Activated gamma-delta T cell treated with Interleukin-2 at 50 U/mL for 16 hours (primary cell): ENCODE data around the gene LPP.

Source experiments
- DNase-seq: peaks from one replicate; pipeline ENCODE4 v3.0.0-alpha.2; 2020

The LPP gene

DNA sequence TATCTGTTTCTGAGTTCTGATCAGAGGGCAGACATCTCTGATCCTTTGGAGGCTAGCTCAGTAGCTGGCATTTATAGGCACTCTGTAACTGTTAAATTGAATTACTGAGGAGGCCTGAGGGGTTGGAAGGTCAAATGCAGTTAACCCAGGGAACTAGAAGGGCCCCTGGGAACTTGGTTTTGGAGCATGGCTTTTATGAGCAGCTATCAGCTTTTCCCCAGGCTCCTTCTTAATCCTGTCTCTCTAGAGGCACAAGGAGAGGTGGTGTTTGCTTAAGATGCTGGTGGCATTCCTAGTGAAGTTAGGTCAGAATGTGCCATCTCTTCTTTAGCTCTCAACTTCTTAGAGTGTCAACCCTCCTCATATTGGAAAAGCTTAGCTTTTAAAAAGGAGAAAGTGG is 128.9 kb downstream of the LPP start:
- DNase-seq = no peak

DNA sequence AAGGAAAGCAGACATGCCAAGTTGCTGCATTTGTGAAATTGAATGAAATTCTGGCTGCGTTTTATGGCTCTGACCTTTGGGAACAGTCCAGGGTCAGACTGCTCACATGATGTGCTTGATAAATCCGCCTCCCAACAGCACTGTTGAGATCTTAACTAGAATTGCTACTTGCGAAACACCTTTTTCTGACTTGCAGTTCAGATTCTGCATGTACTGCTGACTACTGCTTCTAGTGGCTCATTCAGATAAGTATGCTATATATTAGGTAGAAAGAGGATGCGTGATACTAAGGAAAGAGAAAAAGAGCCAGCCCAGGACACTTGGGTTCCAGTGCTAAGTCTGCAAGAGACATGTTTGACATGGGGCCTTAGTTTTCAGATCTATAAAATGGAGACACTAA is 129.4 kb downstream of the LPP start:
- no peak for DNase-seq

DNA sequence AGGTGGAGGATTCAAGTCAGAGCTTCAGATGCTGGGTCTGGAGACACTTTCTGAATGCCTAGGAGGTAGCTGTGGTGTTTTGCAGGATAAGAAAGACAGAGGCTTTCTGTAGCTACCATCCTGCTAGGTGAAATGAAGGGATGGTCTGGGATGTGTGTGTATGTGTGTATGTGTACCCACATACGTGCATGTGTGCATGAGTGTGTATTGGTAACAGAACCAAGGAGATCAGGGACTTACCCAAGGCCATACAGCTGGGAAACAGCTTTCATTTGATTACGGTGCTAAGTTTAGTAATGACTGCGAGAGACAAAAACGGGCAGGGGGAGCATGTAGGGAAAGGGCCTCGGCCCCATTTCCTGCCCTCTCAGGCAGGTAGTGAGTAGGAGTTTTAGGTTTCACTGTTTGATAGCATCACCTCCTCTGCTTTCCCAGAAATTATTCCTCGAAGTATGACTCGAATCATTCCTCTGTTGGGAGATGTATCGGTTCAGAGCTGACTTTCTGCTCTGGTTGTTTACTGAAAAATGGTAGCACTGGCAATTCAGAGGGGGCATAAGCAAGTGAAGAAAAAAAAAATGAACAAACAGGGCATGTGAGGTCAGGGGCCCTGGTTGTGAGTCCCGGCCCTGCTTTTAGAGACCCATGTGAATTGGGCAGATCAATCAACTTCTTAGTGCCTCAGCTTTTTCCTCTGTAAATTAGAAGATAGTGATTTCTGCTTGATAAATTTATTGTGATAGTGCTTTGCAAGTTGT is 130.7 kb downstream of the LPP start:
- no peak for DNase-seq

DNA sequence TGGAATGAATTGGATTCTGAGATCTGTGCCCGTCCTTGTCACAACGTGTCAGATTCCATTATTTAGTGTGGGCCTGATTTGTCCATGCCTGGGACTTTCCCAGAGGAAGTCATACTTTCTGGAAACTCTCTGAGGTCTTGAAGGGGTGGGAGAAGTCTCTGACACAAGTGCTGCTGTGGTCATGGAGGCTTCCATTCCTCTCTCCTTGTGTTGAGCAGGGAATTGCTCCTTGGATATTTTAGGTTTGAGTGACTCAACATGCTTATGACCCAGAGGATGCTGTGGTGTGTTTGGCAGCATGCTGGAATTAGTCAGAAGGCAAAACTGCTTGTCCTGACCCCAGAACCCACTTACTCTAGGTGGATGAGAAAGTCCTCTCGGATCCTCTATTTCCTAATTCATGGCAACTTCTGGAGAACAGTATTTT is 132.1 kb downstream of the LPP start:
- no peak for DNase-seq

DNA sequence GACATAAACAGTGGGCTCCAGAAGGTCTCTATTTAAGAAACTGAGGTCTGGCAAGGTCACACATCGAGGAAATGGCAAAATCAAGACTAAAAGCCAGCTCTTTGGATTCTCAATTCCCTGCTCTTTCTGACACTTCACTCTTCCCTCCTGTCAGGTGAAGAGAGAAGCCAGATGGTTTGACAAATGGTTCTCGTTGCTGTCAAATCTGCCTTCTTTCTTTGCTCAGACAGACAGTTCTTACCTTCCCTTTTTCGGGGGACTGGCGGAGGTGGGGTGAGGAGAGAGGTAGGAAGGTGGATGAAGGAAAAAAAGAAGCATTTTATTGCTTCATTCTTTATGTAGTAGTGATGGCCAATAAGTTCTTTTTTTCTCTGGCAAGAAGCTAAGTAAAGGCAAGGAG is 133.4 kb downstream of the LPP start:
- DNase-seq = no peak

DNA sequence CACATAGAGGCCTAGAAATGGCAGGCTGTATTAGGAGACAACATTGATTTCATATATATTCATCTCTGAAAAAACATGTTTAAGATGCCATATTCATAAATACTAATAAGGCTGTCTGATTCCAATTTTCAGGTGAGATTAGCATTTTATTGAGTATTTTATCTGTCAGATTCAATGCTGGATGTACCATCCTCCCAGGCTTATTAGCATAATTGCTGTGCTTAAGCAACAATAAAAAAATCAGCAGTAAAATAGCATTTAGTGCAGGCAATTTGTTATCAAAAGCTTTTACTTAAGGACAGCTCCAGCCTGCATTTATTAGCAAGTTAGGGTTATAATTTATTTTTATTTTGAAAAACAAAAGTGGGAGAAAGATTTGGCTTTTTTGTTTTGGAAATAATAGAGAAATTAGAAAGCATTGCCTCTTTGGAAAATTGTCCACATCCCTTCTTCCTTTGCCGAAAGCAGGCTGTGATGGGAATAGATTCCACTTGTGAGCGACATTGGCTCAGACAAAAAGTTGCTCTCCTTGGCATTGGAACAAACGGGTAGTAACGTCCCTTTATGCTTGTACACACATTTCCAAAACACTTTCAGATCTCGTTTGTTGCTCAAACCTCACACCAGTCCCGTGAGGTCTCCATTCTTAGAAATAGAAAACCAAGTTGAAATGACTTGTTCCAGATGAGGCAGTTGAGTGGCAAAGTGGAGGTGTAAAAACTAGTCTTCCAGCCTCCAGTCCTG is 134.0 kb downstream of the LPP start:
- DNase-seq = no peak

DNA sequence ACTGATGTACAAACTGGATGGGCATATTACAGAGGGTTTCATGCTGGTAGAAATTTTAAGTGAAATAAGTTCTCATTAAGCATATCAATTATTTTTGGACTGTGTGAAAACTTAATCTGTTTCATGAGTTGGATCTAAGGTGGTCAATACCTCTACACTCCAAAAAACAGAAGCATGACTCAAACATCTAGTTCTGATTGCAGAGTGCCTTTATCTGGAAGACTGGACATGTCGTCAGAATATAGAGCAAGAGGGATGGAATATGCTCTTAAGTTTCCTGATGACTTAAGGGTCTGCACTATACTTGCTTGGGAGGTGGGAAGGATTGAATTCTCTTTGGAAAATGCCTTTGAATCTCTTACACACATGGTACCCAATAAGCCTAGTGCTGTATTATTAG is 138.3 kb downstream of the LPP start:
- no peak for DNase-seq

DNA sequence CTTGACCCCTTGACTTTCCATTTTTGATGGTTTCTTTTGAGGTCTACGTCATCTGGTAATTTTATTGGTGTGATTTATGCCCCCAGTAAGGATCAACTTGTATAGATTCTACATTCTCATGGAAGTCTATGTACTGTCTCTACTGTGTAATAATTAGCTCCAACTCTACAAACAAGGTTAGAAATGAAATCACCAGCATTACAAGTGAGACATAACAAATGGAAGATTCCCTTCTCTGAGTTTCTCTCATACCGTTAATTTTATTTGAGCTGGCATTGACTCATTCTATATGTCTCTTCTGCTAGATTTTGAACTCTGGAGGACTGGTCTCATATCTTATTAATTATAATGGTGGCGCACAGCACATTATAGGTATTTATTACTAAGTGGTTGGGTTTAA is 138.9 kb downstream of the LPP start:
- no peak for DNase-seq

DNA sequence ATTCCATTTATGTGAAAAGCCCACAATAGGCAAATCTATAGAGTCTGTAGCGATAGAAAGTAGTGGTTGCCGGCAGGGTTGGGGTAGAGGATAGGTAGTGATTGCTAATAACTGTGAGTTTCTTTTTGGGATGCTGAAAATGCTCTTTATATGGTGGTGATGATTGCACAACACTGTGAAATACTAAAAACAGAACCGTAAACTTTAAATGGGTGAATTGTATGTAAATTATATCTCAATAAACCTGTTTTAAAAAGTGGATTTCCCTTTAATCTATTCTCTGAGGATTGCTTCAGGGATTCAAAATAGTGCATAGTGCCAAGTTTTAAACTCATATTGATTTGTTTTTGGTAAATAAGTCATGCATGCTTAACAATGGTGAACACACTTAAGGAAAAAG is 140.2 kb downstream of the LPP start:
- DNase-seq = no peak

DNA sequence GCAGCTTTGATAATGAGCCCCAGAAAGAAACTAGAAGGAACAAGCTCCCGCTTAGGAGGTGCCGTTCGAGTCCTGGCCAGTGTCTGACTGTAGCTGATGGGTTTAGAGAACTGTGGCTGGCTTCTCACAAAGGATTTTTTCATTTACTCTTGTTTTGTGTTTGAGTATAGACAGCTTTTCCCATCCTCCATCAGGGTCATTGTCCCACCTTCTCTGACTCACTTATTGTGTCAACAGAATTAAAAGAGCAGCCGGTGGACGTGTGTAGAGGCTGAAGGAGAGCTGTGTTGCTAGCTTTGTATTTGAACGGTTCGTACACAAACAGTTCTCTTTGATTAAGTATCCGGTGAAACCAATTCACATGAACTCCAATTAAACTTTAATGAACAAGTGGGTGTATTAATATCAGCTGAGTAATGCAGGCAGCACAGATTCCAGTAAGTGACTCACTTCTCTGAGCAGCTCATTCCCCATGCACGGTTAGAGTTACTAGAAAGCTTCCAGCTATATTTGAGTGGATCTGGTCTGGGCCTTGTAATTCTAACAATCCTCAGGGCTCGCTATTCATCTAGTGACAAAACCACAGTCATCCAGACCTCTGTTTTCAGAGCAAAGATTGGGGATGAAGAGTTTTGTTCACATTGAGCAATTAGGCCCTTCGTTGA is 141.0 kb downstream of the LPP start:
- no peak for DNase-seq

DNA sequence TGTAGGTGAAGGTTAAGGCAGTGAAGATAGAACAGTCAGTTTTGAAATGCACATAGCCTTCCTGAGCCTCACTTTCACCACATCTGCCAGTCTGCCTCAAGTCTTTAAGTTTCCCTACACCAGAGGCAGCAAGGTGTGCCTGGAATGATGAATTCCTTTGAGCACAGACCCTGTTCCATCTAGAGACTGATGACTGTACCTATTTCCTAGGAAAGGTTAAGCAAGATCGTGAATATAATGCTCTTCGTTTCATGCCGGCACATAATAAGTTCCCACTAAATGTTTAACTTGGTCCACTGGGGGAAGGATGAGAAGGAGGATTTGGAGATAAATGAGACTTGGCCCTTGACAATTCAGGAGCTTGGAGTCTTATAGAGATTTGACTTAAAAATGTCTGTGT is 141.9 kb downstream of the LPP start:
- no peak for DNase-seq

DNA sequence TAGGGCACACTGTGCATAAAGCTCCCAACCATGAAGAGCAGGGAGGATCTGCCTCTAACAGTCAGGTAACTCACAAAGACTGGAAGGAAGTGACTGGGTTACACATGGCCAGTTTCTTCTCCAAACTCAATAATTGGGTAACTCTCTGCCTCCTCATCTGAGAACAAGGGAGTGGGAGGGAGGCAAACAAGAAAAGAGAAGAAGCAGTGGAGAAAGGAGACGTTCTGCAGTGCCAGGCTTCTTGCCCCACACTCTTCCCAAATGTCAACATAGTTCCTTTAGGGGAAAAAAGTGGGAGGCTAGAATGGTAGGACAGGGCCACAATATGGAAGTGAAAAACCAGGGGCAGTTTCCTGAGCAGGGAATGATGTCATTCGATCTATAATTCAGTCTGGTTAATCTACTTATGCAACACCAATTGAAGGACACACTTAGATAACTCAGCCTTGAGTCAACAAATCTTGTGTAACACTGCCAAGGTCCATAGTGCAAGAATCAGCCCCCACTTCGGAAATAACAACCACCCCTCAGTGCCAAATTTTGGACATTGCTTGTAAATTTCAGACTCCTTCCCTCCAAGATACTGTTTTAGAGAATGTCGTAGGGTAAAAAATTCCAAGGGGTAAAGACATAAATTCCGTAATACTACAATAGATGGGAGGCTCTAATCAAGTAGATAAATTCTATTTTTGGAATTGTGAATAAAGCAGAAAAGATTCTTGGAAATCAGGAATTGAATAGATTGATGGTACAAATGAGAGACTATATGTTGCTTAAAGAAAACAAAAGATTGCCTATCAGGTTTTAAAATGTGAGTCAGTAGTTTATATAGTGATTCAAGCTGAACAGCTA is 143.0 kb downstream of the LPP start:
- DNase-seq = no peak

DNA sequence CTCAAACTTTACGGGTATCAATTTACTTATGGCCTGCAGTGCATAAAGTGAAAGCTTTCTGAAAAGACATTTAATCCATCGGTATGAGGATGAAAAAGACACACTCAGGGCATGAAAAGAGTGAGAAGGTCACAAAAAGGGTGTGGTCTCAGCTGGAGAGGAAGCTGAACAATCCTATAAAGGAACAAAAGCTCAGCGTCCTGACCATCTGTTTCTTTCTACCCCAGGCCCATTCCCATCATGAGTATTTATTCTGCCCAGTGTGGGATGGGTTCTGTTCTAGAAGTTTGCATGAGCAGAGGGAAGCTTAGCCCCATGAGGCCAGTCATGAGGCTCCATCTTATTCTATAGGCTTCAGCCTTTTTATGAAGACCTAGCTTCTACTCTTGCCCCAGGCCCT is 144.6 kb downstream of the LPP start:
- no peak for DNase-seq

DNA sequence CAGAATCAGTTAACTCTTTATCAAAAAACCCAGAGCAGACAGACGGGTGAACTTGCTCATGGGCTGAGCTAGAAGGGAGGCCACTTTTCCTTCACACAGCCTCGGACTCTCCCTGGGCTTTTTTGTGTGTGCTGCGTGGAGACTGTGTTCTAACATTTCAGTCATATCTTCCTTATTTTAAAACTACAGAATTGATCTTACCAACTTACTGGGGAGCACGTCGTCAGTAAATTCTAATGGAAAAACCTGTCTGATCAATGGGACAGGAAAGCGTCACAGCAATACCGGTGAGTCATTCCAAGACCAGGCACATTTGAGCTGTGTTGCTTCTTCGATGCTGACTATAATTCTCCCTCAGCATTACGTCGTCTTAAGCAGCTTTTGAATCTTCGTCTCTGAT is 145.1 kb downstream of the LPP start:
- no peak for DNase-seq

DNA sequence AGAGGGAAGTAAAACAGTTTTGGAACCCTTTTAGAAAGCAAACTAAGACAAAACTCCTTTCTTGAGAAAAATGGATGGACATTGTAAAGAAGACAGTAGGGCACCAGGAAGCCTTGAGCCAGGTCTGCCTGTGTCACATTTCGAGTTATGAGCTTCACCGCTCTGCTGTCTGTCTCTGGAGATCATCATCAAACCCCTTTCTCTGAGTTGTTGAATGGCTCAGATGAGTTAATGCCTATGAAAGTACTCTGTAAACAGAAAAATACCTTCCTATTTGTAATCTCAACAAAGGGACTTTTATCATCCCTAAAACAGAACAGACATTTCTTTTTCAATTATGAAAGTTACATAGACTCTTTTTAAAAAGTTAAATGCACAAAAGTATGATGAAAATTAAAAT is 145.8 kb downstream of the LPP start:
- no peak for DNase-seq

DNA sequence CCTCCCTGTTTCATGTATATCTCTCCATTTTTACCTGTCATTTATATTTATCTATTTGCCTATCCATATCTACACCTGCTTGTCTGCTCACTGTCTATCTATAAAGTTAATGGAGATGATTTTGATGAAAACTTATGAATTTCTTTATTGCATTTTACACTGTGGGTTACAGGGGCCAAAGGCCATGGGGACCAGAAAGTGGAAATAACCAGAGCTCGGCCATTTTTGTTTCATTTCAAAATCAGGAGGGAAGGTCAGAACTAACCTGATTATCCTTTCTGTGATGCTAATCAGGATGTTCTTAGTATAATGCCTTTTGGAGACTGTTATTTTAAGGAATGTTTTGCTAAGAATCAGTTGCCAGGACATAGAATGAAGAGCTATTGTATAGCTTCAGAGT is 147.2 kb downstream of the LPP start:
- DNase-seq = no peak

DNA sequence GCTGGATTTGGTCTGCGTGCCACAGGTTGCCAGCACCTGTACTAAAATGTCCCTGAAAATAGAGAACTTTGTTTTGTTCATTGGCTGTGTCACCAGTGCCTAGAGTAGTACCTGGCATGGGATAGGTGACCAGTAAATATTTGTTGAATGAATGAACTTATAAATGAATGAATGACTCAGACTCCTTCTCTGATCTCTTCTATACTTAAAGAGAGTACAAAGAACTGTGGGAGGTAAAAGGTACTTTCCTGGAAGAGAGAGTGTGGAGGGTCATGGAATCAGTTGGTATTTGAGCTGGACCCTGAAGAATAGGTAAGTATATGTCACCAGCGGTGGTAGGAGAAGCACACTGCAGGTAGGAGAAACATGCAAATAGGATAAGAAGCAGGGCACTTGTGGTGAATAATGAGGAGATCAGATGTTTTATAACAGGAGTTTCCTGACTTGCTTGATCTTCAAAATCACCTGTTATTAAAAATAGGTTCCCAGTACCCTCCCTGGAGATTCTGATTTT is 149.4 kb downstream of the LPP start:
- DNase-seq = no peak

DNA sequence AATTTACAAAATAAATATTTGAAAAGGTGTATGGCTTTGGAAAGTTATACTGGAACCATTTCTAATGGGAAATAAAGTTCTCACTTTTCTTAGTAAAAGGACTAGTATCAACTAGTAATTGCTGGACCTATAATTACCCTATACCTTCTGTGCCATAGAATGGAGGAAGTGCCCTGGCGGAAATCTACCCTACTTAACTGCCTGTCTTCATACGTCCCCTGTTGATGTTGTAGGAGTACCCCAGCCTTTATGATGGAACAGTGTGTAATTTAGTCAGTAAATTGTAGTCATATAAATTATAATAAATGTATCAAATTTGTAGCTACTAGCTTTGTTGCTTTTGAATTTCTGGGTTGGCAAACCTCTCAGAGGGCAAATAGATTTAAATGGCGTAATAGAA is 149.9 kb downstream of the LPP start:
- DNase-seq = no peak

DNA sequence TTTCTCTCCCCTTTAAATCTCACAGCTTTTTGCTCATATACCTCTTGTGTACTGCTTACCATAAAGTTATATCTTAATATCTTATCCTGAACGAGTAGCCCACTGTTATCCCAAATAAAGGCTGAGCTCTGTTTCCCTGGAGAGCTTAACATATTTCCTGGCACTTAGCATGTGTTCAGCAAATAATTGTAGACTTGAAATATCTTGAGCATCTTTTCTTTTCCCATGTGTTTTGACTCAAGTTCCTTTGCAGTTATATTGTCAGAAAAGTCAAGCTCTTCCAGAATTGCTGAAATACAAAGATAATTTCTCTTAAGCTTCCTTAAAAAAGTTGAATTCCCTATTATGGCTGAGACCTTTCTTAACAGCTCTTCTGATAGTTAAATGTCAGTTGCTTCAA is 150.5 kb downstream of the LPP start:
- no peak for DNase-seq

DNA sequence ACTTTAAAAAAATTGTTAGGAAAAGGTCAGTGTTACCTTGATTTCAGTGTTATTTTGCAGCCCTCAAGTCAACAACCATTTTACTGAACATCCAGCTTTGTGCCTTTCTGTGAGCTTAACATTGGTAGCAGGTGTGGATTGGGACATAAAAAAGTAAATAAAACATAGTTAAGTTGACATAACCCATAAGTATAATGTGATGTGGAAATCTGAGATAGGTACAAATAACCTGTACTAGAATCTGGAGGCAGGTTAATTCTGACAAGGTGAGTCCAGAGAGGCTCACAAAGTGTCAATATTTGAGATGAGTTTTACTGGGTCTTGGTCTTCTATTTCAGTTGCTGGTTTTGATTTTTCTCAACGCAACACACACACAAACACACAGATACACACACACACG is 151.3 kb downstream of the LPP start:
- no peak for DNase-seq

DNA sequence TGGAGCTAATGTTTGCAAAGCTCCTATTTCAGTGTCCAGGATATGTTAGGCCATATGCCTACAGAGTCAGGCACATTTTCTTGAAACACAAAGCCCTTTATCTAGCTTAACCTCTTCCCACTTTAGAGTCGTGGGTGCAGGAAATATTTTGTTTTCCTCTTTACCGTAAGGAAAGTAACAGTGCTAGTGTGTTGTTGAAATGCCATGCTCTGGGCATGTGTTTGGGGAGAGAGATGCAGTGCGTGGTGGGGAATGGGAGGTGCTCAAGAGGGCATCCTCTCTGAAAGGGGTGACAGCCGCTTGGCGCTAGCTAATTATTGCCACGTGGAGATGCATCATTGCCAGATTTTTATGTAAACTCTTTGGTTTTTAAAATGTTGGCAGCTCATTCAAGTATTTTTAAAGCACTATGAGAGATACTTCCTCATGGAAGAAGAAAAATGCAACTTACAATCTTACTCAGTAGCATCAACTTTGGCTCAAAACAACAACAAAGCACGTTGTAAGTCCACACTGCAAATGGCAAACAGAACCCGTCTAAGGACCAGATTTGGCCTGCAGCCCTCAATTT is 152.6 kb downstream of the LPP start:
- DNase-seq = no peak

DNA sequence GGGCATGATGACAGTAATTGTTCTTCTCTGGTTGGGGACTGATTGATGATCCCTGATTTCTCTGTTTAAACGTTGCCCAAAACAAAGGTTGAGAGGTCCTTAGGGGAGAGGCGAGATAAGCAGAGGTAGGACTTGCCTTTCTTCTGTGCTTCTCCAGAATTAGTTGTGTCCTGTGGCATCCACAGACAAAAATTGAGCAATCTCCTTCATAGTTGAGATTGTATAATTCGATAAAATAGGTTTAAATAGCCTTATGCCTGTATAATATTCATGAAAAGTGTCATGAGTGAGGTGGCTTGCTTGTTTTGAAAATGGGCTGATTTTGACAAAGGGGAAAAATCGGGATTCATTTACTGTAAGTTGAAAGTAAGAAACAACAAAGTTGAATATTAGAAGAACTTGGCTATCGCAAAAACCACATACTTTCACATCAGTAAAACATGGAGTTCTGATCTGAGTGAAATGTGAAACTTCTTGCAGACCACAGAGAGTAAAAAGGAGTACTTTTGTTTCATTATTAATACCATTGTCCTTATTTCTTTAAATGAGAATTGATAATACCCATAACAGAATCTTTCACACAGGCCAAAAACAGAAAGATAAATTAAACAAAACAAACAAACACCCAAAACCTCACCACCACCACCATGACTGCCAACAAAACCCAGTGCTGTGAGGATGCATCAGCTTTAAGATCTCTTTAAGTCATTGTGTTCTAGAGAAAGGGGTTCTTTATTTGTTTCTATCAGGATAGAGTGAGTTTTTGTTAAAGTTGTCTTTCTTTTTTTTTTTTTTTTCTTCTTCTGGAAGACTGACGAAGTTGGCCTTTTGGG is 155.7 kb downstream of the LPP start:
- no peak for DNase-seq
